HEK293 (cell line): ENCODE data around the gene ARFRP1.

Experiments used
- KLF9 ChIP-seq: fragments of 450-650 bp; formaldehyde crosslinking; IDR thresholded peaks from 2 replicates; pipeline ENCODE4 v1.5.1; 2016; ENCODE audit warnings: missing biosample characterization, missing genetic modification characterization, low read depth
- REPIN1 ChIP-seq: fragments of 450-650 bp; formaldehyde crosslinking; IDR thresholded peaks from 2 replicates; pipeline ENCODE4 v1.5.1; 2017; ENCODE audit warnings: missing biosample characterization, missing genetic modification characterization, low read depth
- SP2 ChIP-seq: fragments of 450-650 bp; formaldehyde crosslinking; IDR thresholded peaks from 2 replicates; pipeline ENCODE4 v1.5.1; 2016; ENCODE audit warnings: missing biosample characterization, missing genetic modification characterization
- ZNF174 ChIP-seq: fragments of 450-650 bp; formaldehyde crosslinking; IDR thresholded peaks from 2 replicates; pipeline ENCODE4 v1.5.0; 2017; ENCODE audit warnings: missing biosample characterization, mild to moderate bottlenecking, missing genetic modification characterization
- ZNF223 ChIP-seq: fragments of 450-650 bp; formaldehyde crosslinking; IDR thresholded peaks from 2 replicates; pipeline ENCODE4 v1.5.1; 2016; ENCODE audit warnings: missing biosample characterization, missing genetic modification characterization
- ZNF324 ChIP-seq: fragments of 450-650 bp; formaldehyde crosslinking; IDR thresholded peaks from 2 replicates; pipeline ENCODE4 v1.5.1; 2016; ENCODE audit warnings: missing biosample characterization, missing genetic modification characterization
- ZNF48 ChIP-seq: fragments of 450-650 bp; formaldehyde crosslinking; IDR thresholded peaks from 2 replicates; pipeline ENCODE4 v1.5.1; 2016; ENCODE audit warnings: missing biosample characterization, missing genetic modification characterization
- ZNF785 ChIP-seq: fragments of 450-650 bp; formaldehyde crosslinking; IDR thresholded peaks from 2 replicates; pipeline ENCODE4 v1.5.1; 2016; ENCODE audit warnings: missing biosample characterization, missing genetic modification characterization
- ZXDB ChIP-seq: fragments of 450-650 bp; formaldehyde crosslinking; IDR thresholded peaks from 2 replicates; pipeline ENCODE4 v1.5.1; 2016; ENCODE audit warnings: missing biosample characterization, missing genetic modification characterization
- TF ChIP-seq, protein P1 (sequence below): fragments of 450-650 bp; formaldehyde crosslinking; IDR thresholded peaks from 2 replicates; pipeline ENCODE4 v1.5.1; 2016; ENCODE audit warnings: missing biosample characterization, missing genetic modification characterization
- TF ChIP-seq, protein P2 (sequence below): fragments of 450-650 bp; formaldehyde crosslinking; IDR thresholded peaks from 2 replicates; pipeline ENCODE4 v1.5.1; 2016; ENCODE audit warnings: missing biosample characterization, missing genetic modification characterization
- TF ChIP-seq, protein P3 (sequence below): fragments of 450-650 bp; formaldehyde crosslinking; IDR thresholded peaks from 2 replicates; pipeline ENCODE4 v1.5.1; 2016; ENCODE audit warnings: missing biosample characterization, missing genetic modification characterization, low read depth
- TF ChIP-seq, protein P4 (sequence below): fragments of 450-650 bp; formaldehyde crosslinking; IDR thresholded peaks from 2 replicates; pipeline ENCODE4 v1.5.1; 2017; ENCODE audit warnings: missing biosample characterization, missing genetic modification characterization
- TF ChIP-seq, protein P5 (sequence below): fragments of 450-650 bp; formaldehyde crosslinking; IDR thresholded peaks from 2 replicates; pipeline ENCODE4 v1.5.1; 2016; ENCODE audit warnings: missing biosample characterization, missing genetic modification characterization, borderline replicate concordance
- TF ChIP-seq, protein P6 (sequence below): fragments of 450-650 bp; formaldehyde crosslinking; IDR thresholded peaks from 2 replicates; pipeline ENCODE4 v1.5.1; 2016; ENCODE audit warnings: missing biosample characterization, missing genetic modification characterization

ARFRP1 gene

DNA sequence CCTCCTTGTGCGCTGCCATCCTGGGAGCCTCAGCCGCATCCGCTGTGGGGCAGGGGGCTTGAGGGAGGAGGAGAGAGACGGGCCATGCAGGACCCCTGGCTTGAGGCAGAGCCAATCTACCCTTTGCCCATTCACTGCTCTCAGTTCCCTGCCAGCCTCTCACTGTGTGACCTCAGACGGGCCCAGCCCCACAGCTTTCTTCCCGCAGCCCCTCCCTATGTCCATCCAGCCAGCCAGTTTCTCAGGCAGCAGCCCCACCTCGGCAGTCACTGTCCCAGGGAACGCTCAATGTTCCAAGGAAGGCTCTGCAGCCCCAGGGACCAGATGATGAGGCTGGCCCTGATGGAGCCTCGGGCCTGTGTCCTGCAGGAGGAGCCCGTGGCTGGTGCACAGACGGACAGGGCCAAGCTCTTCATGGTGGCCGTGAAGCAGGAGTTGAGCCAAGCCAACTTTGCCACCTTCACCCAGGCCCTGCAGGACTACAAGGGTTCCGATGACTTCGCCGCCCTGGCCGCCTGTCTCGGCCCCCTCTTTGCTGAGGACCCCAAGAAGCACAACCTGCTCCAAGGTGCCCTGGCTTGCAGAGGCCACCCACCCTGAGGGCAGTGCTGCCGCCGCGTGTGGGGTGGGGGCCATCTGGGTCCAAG lies 15.2 kb downstream of the ARFRP1 start (continued):
- TF ChIP-seq, protein P1, sequence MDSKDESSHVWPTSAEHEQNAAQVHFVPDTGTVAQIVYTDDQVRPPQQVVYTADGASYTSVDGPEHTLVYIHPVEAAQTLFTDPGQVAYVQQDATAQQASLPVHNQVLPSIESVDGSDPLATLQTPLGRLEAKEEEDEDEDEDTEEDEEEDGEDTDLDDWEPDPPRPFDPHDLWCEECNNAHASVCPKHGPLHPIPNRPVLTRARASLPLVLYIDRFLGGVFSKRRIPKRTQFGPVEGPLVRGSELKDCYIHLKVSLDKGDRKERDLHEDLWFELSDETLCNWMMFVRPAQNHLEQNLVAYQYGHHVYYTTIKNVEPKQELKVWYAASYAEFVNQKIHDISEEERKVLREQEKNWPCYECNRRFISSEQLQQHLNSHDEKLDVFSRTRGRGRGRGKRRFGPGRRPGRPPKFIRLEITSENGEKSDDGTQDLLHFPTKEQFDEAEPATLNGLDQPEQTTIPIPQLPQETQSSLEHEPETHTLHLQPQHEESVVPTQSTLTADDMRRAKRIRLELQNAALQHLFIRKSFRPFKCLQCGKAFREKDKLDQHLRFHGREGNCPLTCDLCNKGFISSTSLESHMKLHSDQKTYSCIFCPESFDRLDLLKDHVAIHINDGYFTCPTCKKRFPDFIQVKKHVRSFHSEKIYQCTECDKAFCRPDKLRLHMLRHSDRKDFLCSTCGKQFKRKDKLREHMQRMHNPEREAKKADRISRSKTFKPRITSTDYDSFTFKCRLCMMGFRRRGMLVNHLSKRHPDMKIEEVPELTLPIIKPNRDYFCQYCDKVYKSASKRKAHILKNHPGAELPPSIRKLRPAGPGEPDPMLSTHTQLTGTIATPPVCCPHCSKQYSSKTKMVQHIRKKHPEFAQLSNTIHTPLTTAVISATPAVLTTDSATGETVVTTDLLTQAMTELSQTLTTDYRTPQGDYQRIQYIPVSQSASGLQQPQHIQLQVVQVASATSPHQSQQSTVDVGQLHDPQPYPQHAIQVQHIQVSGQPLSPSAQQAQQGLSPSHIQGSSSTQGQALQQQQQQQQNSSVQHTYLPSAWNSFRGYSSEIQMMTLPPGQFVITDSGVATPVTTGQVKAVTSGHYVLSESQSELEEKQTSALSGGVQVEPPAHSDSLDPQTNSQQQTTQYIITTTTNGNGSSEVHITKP (tag by site-specific recombination) = no peak
- TF ChIP-seq KLF9 (tag by site-specific recombination) (no peak), ZNF223 (no peak), ZNF785 (tag by site-specific recombination) (no peak), SP2 (peak; percentile 25; the same call in 1 of the 2 replicates), ZXDB (tag by site-specific recombination) (no peak), REPIN1 (tag by site-specific recombination) (no peak), ZNF48 (tag by site-specific recombination) (no peak), ZNF324 (tag by site-specific recombination) (no peak), ZNF174 (tag by site-specific recombination) (no peak)
- TF ChIP-seq, protein P2, sequence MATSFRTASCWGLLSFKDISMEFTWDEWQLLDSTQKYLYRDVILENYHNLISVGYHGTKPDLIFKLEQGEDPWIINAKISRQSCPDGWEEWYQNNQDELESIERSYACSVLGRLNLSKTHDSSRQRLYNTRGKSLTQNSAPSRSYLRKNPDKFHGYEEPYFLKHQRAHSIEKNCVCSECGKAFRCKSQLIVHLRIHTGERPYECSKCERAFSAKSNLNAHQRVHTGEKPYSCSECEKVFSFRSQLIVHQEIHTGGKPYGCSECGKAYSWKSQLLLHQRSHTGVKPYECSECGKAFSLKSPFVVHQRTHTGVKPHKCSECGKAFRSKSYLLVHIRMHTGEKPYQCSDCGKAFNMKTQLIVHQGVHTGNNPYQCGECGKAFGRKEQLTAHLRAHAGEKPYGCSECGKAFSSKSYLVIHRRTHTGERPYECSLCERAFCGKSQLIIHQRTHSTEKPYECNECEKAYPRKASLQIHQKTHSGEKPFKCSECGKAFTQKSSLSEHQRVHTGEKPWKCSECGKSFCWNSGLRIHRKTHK (tag by site-specific recombination) = no peak
- TF ChIP-seq, protein P3, sequence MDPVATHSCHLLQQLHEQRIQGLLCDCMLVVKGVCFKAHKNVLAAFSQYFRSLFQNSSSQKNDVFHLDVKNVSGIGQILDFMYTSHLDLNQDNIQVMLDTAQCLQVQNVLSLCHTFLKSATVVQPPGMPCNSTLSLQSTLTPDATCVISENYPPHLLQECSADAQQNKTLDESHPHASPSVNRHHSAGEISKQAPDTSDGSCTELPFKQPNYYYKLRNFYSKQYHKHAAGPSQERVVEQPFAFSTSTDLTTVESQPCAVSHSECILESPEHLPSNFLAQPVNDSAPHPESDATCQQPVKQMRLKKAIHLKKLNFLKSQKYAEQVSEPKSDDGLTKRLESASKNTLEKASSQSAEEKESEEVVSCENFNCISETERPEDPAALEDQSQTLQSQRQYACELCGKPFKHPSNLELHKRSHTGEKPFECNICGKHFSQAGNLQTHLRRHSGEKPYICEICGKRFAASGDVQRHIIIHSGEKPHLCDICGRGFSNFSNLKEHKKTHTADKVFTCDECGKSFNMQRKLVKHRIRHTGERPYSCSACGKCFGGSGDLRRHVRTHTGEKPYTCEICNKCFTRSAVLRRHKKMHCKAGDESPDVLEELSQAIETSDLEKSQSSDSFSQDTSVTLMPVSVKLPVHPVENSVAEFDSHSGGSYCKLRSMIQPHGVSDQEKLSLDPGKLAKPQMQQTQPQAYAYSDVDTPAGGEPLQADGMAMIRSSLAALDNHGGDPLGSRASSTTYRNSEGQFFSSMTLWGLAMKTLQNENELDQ = no peak
- TF ChIP-seq, protein P4, sequence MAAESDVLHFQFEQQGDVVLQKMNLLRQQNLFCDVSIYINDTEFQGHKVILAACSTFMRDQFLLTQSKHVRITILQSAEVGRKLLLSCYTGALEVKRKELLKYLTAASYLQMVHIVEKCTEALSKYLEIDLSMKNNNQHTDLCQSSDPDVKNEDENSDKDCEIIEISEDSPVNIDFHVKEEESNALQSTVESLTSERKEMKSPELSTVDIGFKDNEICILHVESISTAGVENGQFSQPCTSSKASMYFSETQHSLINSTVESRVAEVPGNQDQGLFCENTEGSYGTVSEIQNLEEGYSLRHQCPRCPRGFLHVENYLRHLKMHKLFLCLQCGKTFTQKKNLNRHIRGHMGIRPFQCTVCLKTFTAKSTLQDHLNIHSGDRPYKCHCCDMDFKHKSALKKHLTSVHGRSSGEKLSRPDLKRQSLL (tag by site-specific recombination) = 0 out of 2 replicates have a peak, but pooled peaks have one; percentile 12
- TF ChIP-seq, protein P5, sequence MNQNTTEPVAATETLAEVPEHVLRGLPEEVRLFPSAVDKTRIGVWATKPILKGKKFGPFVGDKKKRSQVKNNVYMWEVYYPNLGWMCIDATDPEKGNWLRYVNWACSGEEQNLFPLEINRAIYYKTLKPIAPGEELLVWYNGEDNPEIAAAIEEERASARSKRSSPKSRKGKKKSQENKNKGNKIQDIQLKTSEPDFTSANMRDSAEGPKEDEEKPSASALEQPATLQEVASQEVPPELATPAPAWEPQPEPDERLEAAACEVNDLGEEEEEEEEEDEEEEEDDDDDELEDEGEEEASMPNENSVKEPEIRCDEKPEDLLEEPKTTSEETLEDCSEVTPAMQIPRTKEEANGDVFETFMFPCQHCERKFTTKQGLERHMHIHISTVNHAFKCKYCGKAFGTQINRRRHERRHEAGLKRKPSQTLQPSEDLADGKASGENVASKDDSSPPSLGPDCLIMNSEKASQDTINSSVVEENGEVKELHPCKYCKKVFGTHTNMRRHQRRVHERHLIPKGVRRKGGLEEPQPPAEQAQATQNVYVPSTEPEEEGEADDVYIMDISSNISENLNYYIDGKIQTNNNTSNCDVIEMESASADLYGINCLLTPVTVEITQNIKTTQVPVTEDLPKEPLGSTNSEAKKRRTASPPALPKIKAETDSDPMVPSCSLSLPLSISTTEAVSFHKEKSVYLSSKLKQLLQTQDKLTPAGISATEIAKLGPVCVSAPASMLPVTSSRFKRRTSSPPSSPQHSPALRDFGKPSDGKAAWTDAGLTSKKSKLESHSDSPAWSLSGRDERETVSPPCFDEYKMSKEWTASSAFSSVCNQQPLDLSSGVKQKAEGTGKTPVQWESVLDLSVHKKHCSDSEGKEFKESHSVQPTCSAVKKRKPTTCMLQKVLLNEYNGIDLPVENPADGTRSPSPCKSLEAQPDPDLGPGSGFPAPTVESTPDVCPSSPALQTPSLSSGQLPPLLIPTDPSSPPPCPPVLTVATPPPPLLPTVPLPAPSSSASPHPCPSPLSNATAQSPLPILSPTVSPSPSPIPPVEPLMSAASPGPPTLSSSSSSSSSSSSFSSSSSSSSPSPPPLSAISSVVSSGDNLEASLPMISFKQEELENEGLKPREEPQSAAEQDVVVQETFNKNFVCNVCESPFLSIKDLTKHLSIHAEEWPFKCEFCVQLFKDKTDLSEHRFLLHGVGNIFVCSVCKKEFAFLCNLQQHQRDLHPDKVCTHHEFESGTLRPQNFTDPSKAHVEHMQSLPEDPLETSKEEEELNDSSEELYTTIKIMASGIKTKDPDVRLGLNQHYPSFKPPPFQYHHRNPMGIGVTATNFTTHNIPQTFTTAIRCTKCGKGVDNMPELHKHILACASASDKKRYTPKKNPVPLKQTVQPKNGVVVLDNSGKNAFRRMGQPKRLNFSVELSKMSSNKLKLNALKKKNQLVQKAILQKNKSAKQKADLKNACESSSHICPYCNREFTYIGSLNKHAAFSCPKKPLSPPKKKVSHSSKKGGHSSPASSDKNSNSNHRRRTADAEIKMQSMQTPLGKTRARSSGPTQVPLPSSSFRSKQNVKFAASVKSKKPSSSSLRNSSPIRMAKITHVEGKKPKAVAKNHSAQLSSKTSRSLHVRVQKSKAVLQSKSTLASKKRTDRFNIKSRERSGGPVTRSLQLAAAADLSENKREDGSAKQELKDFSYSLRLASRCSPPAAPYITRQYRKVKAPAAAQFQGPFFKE (tag by site-specific recombination) = no peak
- TF ChIP-seq, protein P6, sequence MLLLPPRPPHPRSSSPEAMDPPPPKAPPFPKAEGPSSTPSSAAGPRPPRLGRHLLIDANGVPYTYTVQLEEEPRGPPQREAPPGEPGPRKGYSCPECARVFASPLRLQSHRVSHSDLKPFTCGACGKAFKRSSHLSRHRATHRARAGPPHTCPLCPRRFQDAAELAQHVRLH (tag by site-specific recombination) = no peak
